Measurements from ENCODE around the gene ECI2. TPM values are rescaled to one million over a fixed set of nuclear protein-coding genes. Genes with fewer than 3 reads are reported as not detected.

The ECI2 gene
- total and polyA plus RNA-seq, 2 donors (not counting 3 experiments of a cell fraction or from before 2014, with no cell fraction given) = 33.5 to 91.0 TPM

GRCh38 chr6:4157506-4157905 is 22.1 kb upstream of the ECI2 start:
- Histone ChIP-seq H4K20me1 (replicated peaks; ENCODE audit: control insufficient read depth, extremely low read depth, insufficient read depth, low read length) (no peaks in the 10 kb centered on the region), H3K9me1 (replicated peaks; ENCODE audit: control insufficient read depth, extremely low read depth, insufficient read depth, low read length) (no peaks in the 10 kb centered on the region), H3K79me2 (ENCODE audit: control insufficient read depth, insufficient read depth, low read length) (no peaks in the 10 kb centered on the region), H3K27ac (ENCODE audit: insufficient read depth, low read depth, low read length) (no peak overlapping the region), H3K9ac (replicated peaks; ENCODE audit: extremely low read depth, insufficient read depth, low read length) (no peak overlapping the region), H3K4me1 (ENCODE audit: control insufficient read depth, extremely low read depth, insufficient read depth, low read length) (peaks cover 2% of the 10 kb centered on the region), H3K4me2 (ENCODE audit: insufficient read depth, low read length) (no peak overlapping the region), H2AFZ (ENCODE audit: low read depth, low read length) (no peak overlapping the region), H3K27me3 (ENCODE audit: control insufficient read depth in 2 of 2, insufficient read depth in 2 of 2, low read length in 2 of 2) (no peaks in the 10 kb centered on the region), H3K4me3 (replicated peaks in 1 of 3; ENCODE audit: insufficient read depth in 1 of 3, low read depth in 1 of 3, low read length in 3 of 3) (no peak overlapping the region), H3K36me3 (ENCODE audit: control insufficient read depth in 2 of 2, extremely low read depth in 1 of 2, insufficient read depth in 2 of 2, low read length in 2 of 2) (no peaks in the 10 kb centered on the region), H3K9me3 (replicated peaks; ENCODE audit: control insufficient read depth, insufficient read depth, low read length) (no peaks in the 10 kb centered on the region)
- dilution Hi-C loops (cut with MboI; ENCODE audit: extremely low pct_ligation_motif_present, low sequenced_read_pairs) = no loop called here
- intact Hi-C loops (cut with micrococcal nuclease) = loop anchor here (10.0 kb wide), 1 partner anchor 53 kb away; no protein-coding TSS in a partner anchor
- FAIRE-seq (no peak), DNase-seq (ENCODE audit: low read depth, low spot score) (no peak)
- ChIA-PET CTCF (interaction anchor here (4.8 to 5.8 kb wide), 2 partner anchors 32 to 102 kb away, joined by 59 to 120 read pairs; no protein-coding TSS in a partner anchor), POLR2A (no interaction called here)
- BruUV-seq (replicated peaks) = no TSS peak
- no peak for TF ChIP-seq GATA2 (IDR thresholded peaks at IDR 0.05; ENCODE audit: insufficient read depth, insufficient read length, low read depth, low read length)
- TF ChIP-seq EZH2 (IDR thresholded peaks at IDR 0.05; ENCODE audit: borderline replicate concordance, low read depth, low read length, severe bottlenecking) = no peak
- TF ChIP-seq POLR2AphosphoS5 (IDR thresholded peaks at IDR 0.05; ENCODE audit: insufficient read depth, low read depth, low read length) = no peak
- TF ChIP-seq POLR2A (IDR thresholded peaks at IDR 0.05; ENCODE audit: low read depth, low read length) = no peak
- TF ChIP-seq FOS (IDR thresholded peaks at IDR 0.05; ENCODE audit: borderline replicate concordance, insufficient read depth, low read length) = no peak
- TF ChIP-seq MAX (IDR thresholded peaks at IDR 0.05; ENCODE audit: insufficient read depth, insufficient read length) = no peak
- TF ChIP-seq JUN (IDR thresholded peaks at IDR 0.05; ENCODE audit: borderline replicate concordance, insufficient read depth, insufficient read length, low read depth) = no peak
- no peak for TF ChIP-seq CTCF (IDR thresholded peaks at IDR 0.05; ENCODE audit: extremely low read depth in 1 of 2, insufficient read depth in 1 of 2, low read depth in 1 of 2, low read length in 2 of 2)
- no peak for TF ChIP-seq MYC (IDR thresholded peaks at IDR 0.05; ENCODE audit: low read depth, low read length)
